Activated CD8-positive, alpha-beta memory T cell treated with anti-CD3 and anti-CD28 coated beads, Interleukin-2, amount 10 ng/mL, durations not matched to agents 7 days and 5 days (primary cell): ENCODE measurements around the gene MYLK2. TPM values are rescaled to one million over a fixed set of nuclear protein-coding genes. Genes with fewer than 3 reads are reported as not detected.
A peak's percentile ranks its signal among the peaks of the same experiment; 100 is the strongest.
"Not testable (repeated sequence)": the region's sequence is repeated elsewhere in the genome, so short reads cannot be mapped to it uniquely, and the experiment has no call there.

Experiments
- ATAC-seq: fragments of 150-1000 bp; cut with Tn5 transposase; one replicate; pipeline ENCODE4 v1.10.0; 2021; ENCODE audit warnings: moderate library complexity
- CTCF ChIA-PET: fragments of 350-600 bp; sonication (Branson Sonifier 250); formaldehyde crosslinking; loops from one replicate; lab custom pipeline; 2021; ENCODE audit warnings: antibody characterized with exemption; lab: Charles Lee
- DNase-seq: peaks from one replicate; pipeline ENCODE4 v3.0.0-alpha.2; 2020
- H3K27ac Mint-ChIP-seq: one replicate; pipeline ENCODE4 v1.8.0; 2021; ENCODE audit warnings: mild to moderate bottlenecking, mixed read lengths
- H3K27me3 Mint-ChIP-seq: one replicate; pipeline ENCODE4 v1.8.0; 2021; ENCODE audit warnings: mixed read lengths
- H3K36me3 Mint-ChIP-seq: one replicate; pipeline ENCODE4 v1.8.0; 2021; ENCODE audit warnings: mild to moderate bottlenecking, mixed read lengths
- H3K4me1 Mint-ChIP-seq: one replicate; pipeline ENCODE4 v1.8.0; 2021; ENCODE audit warnings: mixed read lengths
- H3K4me3 Mint-ChIP-seq: one replicate; pipeline ENCODE4 v1.8.0; 2021; ENCODE audit warnings: mild to moderate bottlenecking, moderate library complexity, mixed read lengths
- H3K9me3 Mint-ChIP-seq: one replicate; pipeline ENCODE4 v1.8.0; 2022; ENCODE audit warnings: low read depth, mixed read lengths
- total RNA-seq, 2 experiments: library from RNA; stranded (reverse); gene quantifications; one replicate each; pipeline ENCODE4 v1.2.3, GENCODE V29; 2021

The MYLK2 gene
- total RNA-seq, 2 experiments from 2014 or later: 0.42 to 1.2 TPM

GRCh38 chr20:31806564-31807355, 12.4 kb upstream of the MYLK2 start:
- H3K27me3 Mint-ChIP-seq: no peaks in the 10 kb centered on the region
- H3K36me3 Mint-ChIP-seq: peaks cover 30% of the 10 kb centered on the region
- no peak for ATAC-seq
- CTCF ChIA-PET: interaction anchor here (0.6 to 4.7 kb wide), 2 partner anchors 11 to 15 kb away, joined by 3 to 33 read pairs; no protein-coding TSS in a partner anchor
- no peak overlapping the region for H3K4me3 Mint-ChIP-seq
- peak overlapping the region; percentile 16 for H3K27ac Mint-ChIP-seq
- no peak for DNase-seq
- peaks cover 11% of the 10 kb centered on the region for H3K4me1 Mint-ChIP-seq
- no peaks in the 10 kb centered on the region for H3K9me3 Mint-ChIP-seq

- Mint-ChIP-seq H3K27ac (no peak overlapping the region), H3K27me3 (no peaks in the 10 kb centered on the region), H3K4me3 (no peak overlapping the region), H3K9me3 (no peaks in the 10 kb centered on the region), H3K36me3 (peaks cover 21% of the 10 kb centered on the region), H3K4me1 (peaks cover 8% of the 10 kb centered on the region)
- CTCF ChIA-PET: interaction anchor here (1.0 to 4.7 kb wide), 4 partner anchors 9 to 26 kb away, joined by 3 to 33 read pairs (median 3); no protein-coding TSS in a partner anchor
- no peak for ATAC-seq
- DNase-seq: no peak
Measured at GRCh38 chr20:31808481-31808880, 10.7 kb upstream of the MYLK2 start.

- CTCF ChIA-PET: interaction anchor here (1.5 to 4.7 kb wide), 3 partner anchors 12 to 43 kb away, joined by 3 to 33 read pairs (median 3); no protein-coding TSS in a partner anchor
- Mint-ChIP-seq H3K36me3 (peaks cover 12% of the 10 kb centered on the region), H3K4me3 (no peak overlapping the region), H3K4me1 (peaks cover 4% of the 10 kb centered on the region), H3K9me3 (no peaks in the 10 kb centered on the region), H3K27ac (no peak overlapping the region), H3K27me3 (no peaks in the 10 kb centered on the region)
- DNase-seq (no peak), ATAC-seq (no peak)
Measured at GRCh38 chr20:31809661-31810060, 9.5 kb upstream of the MYLK2 start.

GRCh38 chr20:31811198-31811597, 8.0 kb upstream of the MYLK2 start:
- no peaks in the 10 kb centered on the region for H3K9me3 Mint-ChIP-seq
- no peaks in the 10 kb centered on the region for H3K27me3 Mint-ChIP-seq
- H3K4me1 Mint-ChIP-seq: peaks cover 4% of the 10 kb centered on the region
- no peak for ATAC-seq
- H3K4me3 Mint-ChIP-seq: no peak overlapping the region
- CTCF ChIA-PET: interaction anchor here (4.7 kb wide), 1 partner anchor 11 kb away, joined by 33 read pairs; no protein-coding TSS in a partner anchor
- H3K36me3 Mint-ChIP-seq: peaks cover 6% of the 10 kb centered on the region
- no peak overlapping the region for H3K27ac Mint-ChIP-seq
- no peak for DNase-seq

GRCh38 chr20:31811796-31812728, 7.1 kb upstream of the MYLK2 start:
- no peak for DNase-seq
- H3K9me3 Mint-ChIP-seq: no peaks in the 10 kb centered on the region
- H3K4me1 Mint-ChIP-seq: peaks cover 2% of the 10 kb centered on the region
- peaks cover 2% of the 10 kb centered on the region for H3K36me3 Mint-ChIP-seq
- no peak overlapping the region for H3K27ac Mint-ChIP-seq
- H3K27me3 Mint-ChIP-seq: no peaks in the 10 kb centered on the region
- no peak overlapping the region for H3K4me3 Mint-ChIP-seq
- CTCF ChIA-PET: interaction anchor here (3.0 kb wide), 1 partner anchor 11 kb away, joined by 9 read pairs; no protein-coding TSS in a partner anchor
- ATAC-seq: no peak

GRCh38 chr20:31813611-31814010, 5.5 kb upstream of the MYLK2 start:
- ATAC-seq (no peak), DNase-seq (no peak)
- Mint-ChIP-seq H3K27ac (no peak overlapping the region), H3K36me3 (no peaks in the 10 kb centered on the region), H3K4me1 (no peaks in the 10 kb centered on the region), H3K27me3 (no peaks in the 10 kb centered on the region), H3K4me3 (no peak overlapping the region), H3K9me3 (no peaks in the 10 kb centered on the region)
- CTCF ChIA-PET: interaction anchor here (1.2 to 3.0 kb wide), 3 partner anchors 9 to 33 kb away, joined by 3 to 9 read pairs (median 8); no protein-coding TSS in a partner anchor

GRCh38 chr20:31814142-31814541, 5.0 kb upstream of the MYLK2 start:
- not testable (repeated sequence) for H3K4me3 Mint-ChIP-seq

GRCh38 chr20:31815408-31816188, 3.6 kb upstream of the MYLK2 start:
- Mint-ChIP-seq H3K4me3 (no peak overlapping the region), H3K4me1 (no peaks in the 10 kb centered on the region), H3K27me3 (no peaks in the 10 kb centered on the region), H3K27ac (no peak overlapping the region), H3K9me3 (no peaks in the 10 kb centered on the region), H3K36me3 (no peaks in the 10 kb centered on the region)
- no peak for DNase-seq
- CTCF ChIA-PET: interaction anchor here (2.5 to 3.1 kb wide), 3 partner anchors 8 to 36 kb away, joined by 8 to 11 read pairs (median 9); no protein-coding TSS in a partner anchor
- no peak for ATAC-seq

More at GRCh38 chr20:31814142-31814541, 5.0 kb upstream of the MYLK2 start:
- CTCF ChIA-PET: interaction anchor here (1.2 to 3.0 kb wide), 3 partner anchors 8 to 33 kb away, joined by 3 to 9 read pairs (median 8); no protein-coding TSS in a partner anchor
- not testable (repeated sequence) for H3K9me3 Mint-ChIP-seq, H3K27ac Mint-ChIP-seq, DNase-seq, ATAC-seq, H3K27me3 Mint-ChIP-seq, H3K4me1 Mint-ChIP-seq, H3K36me3 Mint-ChIP-seq

GRCh38 chr20:31816221-31816620, 2.9 kb upstream of the MYLK2 start:
- H3K27ac Mint-ChIP-seq: no peak overlapping the region
- H3K4me1 Mint-ChIP-seq: no peaks in the 10 kb centered on the region
- ATAC-seq (no peak), DNase-seq (no peak)
- H3K4me3 Mint-ChIP-seq: no peak overlapping the region
- CTCF ChIA-PET: interaction anchor here (0.6 to 3.1 kb wide), 4 partner anchors 19 to 51 kb away, joined by 3 to 11 read pairs (median 3); no protein-coding TSS in a partner anchor
- no peaks in the 10 kb centered on the region for H3K36me3 Mint-ChIP-seq
- H3K9me3 Mint-ChIP-seq: no peaks in the 10 kb centered on the region
- no peaks in the 10 kb centered on the region for H3K27me3 Mint-ChIP-seq

- Mint-ChIP-seq H3K27me3 (no peaks in the 10 kb centered on the region), H3K9me3 (no peaks in the 10 kb centered on the region), H3K27ac (no peak overlapping the region), H3K4me3 (no peak overlapping the region), H3K4me1 (peaks cover 3% of the 10 kb centered on the region), H3K36me3 (no peaks in the 10 kb centered on the region)
- DNase-seq (no peak), ATAC-seq (no peak)
- CTCF ChIA-PET: interaction anchor here (1.0 to 3.1 kb wide), 6 partner anchors 9 to 218 kb away, joined by 3 to 11 read pairs (median 4); no protein-coding TSS in a partner anchor
Measured at GRCh38 chr20:31817461-31817860, 1.7 kb upstream of the MYLK2 start.

- Mint-ChIP-seq H3K27me3 (no peaks in the 10 kb centered on the region), H3K4me1 (peaks cover 5% of the 10 kb centered on the region), H3K27ac (no peak overlapping the region), H3K36me3 (no peaks in the 10 kb centered on the region), H3K4me3 (no peak overlapping the region), H3K9me3 (no peaks in the 10 kb centered on the region)
- DNase-seq (no peak), ATAC-seq (no peak)
- CTCF ChIA-PET: interaction anchor here (1.1 to 7.1 kb wide), 5 partner anchors 12 to 34 kb away, joined by 3 to 110 read pairs (median 6); partner anchors contain the start of gene FOXS1
Measured at GRCh38 chr20:31818376-31818908, 714 bp upstream of the MYLK2 start.

GRCh38 chr20:31820228-31820627, 1.1 kb downstream of the MYLK2 start:
- no peaks in the 10 kb centered on the region for H3K27me3 Mint-ChIP-seq
- DNase-seq: no peak
- no peak overlapping the region for H3K4me3 Mint-ChIP-seq
- no peaks in the 10 kb centered on the region for H3K36me3 Mint-ChIP-seq
- H3K27ac Mint-ChIP-seq: no peak overlapping the region
- H3K9me3 Mint-ChIP-seq: no peaks in the 10 kb centered on the region
- peaks cover 7% of the 10 kb centered on the region for H3K4me1 Mint-ChIP-seq
- no peak for ATAC-seq
- CTCF ChIA-PET: interaction anchor here (1.2 to 7.1 kb wide), 6 partner anchors 12 to 211 kb away, joined by 3 to 110 read pairs (median 32); partner anchors contain the start of gene FOXS1
